NCI-H146 (cell line): ENCODE results near the gene RNF157.
A peak's percentile ranks its signal among the peaks of the same experiment; 100 is the strongest.

ENCODE experiments used
- DNase-seq: peaks from one replicate; lab custom pipeline; 2025; lab: John Stamatoyannopoulos, UW

RNF157 gene

DNA sequence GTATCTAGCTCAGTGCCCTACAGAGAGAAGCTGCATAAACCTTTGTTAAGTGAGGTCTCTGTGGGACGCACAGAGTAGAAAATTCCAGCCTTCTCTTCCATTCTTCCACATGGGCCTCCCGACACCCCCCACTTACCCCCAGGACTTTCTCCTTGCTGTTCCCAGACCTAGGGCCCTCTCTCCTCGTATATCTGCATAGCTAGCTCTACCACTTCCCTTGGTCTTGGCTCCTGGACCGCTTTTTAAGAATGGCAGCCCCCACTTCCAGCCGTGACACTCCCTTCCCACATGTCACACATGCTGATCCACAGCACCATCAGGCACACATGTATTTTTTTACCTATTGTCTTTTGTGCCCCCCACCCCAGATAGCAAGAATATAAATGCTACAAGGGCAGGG, 82.5 kb downstream of the RNF157 start:
- DNase-seq = no peak

DNA sequence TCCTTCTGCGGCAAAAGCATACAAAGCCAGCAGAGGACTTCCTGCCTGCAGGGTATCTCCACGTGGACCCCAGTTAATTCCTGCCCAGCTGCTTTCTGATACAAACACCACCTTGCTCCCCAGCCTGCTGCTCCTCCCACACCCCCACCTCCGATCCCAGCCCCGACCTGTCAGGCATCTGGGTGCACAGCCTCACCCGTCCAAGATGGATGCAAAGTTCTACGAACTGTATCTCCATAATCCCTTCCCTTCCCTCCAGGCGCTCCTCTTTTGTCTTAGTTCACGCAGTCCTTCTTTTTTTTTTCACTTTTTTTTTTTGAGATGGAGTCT, 83.7 kb downstream of the RNF157 start:
- no peak for DNase-seq

DNA sequence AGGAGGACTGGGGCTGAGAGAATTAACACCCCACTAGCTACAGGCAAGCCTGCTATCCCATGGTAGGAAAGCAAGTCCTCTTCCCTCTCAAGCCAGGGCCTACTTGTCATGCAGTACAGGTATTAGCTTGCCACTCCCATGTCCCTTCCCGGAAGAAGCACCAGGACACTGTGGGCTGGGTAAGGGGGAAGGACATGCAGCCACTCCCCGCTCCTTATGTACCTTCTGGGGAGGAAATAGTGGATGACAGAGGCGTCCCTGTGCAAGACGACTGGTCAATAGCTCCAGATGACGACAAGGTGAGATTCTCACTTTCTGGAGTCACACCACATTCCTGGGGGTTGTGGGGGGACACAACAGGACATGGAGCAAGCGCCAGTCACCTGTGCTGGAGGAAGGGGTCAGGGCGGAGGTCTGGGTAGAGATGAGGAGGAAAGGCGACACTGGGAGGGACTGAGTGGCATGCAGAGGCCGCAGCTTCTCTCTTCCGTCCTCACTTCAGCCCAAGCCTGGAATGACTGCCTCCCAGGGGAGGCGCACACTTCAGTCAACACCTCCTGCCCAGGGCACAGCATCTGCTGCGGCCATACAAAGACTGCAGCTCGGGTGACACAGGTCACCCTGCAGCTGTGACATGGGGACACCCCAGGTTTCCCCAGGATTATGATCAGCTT, 84.2 kb downstream of the RNF157 start:
- DNase-seq = peak; percentile 28

DNA sequence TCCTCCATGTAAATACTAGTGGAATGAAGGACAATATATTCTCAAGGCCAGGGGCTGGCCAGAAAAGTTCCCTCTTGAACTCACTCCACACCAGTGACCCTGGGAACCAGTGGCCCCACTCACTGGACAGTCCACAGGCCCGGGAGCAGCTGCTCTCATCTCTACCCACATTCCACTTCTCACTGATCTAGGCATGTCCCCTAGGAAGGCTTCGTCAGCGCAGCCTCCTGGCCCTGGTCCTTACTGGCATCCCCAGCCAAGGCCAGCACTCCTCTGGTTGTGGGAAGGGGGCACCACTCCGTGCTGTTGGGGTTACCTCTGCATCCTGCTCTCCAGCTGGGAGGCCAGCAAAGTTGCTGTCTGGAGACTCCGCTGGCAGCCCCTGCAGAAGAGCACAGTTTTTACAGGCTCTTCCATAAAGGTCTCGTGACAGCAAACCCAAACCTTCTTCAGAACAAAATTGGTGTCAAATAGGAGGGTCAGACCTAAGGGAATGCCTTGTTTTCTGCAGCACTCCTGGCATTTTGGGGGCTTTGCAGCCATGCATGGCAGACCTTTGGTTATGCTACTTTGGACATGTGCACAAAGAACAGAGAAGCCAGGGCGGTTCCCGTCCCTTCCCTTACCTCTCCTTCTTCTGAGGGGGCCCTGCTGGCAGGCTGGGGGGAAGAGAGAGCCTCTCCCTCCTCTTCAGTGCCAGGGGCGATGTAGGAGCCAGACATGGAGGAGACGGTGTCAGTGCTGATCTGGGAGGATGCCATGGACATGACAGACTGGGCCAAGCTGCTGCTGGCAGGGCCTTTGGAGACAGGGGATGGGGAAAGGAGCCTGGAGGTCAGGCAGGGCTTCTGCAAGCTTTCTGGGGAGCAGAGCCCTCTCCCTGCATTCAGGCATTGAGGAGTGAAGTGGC, 85.1 kb downstream of the RNF157 start:
- DNase-seq = no peak

DNA sequence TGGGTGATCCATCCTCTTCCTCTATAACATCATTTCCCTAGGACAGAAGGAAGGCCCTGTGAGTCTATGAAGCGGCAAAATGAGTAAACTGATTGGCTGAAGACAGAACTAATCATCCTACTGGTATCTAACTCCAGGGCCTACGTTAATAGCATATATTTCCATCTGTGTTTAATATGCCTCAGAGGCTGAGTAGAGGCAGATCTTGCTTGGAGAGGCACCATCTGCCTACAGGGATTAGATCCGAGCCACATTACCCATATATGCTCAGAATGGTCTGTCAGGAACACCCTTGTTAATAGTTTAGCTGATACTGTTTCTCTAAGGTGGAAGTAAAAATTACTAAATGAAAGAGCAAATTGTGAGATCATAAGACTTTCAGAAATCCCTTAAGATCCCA, 86.0 kb downstream of the RNF157 start:
- no peak for DNase-seq

DNA sequence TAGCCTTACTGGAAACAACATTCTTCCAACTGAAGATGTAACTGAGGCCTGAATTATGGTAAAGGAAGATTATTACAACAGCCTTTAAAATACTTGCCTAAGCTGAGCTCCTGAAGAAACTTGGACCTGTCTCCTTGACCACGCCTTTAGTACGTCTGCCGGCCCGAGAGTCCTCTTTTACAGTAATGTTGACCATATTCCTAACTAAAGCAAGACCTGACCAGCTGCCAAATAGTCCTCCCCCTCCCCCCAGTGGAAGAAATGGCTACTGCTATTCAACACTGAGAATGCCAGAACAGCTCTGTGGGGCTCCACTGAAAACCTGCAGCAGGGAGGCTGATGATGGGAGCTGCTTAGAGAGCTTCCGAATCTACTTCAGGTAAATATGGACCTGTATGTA, 86.7 kb downstream of the RNF157 start:
- DNase-seq = no peak

DNA sequence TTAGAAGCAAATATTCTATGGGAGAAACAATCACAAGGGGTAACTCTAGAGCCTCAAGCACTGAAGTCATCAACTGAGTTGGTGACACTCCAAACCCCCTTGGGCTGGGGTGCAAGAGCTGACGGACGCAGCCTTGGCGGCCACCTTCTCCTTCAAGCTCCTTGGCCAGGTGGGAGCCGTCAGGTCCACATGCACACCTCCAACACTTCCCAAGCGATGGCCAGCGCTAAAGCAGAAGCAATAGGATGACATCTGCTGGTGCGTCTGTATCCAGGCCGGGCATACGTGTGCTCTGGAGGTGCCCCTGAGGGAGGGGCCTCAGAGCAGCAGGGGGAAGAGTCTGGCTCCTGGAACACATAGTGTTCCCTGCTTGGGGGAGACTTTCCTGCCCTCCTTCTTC, 87.1 kb downstream of the RNF157 start:
- no peak for DNase-seq

DNA sequence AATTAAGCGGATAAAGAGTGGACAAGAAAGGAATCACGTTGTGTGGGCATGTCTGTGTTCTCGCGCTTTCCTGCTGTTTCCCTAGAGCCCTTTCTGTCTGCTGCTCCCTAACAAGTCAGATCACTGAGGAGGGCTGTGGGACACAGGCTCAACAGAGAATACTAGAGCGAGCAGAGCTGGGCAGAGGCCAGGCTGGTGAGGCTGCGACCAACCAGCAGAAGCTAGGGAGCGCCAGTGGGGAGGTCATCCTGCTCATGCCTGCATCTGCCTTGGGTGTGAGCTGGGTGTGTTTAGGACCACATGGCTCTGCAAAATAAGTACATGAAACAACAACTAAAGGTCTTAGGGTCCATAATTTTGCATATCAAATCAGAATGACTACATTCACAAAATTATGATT, 87.7 kb downstream of the RNF157 start:
- DNase-seq = no peak

DNA sequence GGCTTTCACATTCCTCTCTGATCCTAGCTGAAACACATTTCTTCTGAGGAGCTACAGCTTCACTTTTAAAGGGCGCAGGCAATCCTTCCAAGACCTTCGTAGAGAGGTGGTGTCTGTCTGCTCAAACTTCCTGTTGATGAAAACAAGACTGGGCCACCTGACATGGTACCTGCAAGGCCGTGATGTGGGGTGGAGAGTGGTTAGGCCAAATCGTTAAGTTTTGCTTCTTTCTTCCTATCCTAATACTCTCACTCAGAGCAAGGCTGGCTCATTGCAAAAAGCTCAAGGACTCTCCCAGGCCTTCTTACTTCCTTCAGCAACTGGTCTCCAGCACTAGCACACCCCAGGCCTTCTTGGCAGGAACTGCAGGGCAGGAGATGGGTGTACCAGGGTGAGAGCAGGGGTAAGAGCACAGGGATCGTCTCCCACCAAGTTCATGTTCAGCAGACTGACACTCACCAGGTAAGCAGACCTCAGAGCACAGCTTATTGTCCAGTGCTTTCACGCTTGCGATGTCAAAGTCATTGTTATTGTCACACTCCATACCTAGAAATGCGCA, 88.3 kb downstream of the RNF157 start:
- no peak for DNase-seq

DNA sequence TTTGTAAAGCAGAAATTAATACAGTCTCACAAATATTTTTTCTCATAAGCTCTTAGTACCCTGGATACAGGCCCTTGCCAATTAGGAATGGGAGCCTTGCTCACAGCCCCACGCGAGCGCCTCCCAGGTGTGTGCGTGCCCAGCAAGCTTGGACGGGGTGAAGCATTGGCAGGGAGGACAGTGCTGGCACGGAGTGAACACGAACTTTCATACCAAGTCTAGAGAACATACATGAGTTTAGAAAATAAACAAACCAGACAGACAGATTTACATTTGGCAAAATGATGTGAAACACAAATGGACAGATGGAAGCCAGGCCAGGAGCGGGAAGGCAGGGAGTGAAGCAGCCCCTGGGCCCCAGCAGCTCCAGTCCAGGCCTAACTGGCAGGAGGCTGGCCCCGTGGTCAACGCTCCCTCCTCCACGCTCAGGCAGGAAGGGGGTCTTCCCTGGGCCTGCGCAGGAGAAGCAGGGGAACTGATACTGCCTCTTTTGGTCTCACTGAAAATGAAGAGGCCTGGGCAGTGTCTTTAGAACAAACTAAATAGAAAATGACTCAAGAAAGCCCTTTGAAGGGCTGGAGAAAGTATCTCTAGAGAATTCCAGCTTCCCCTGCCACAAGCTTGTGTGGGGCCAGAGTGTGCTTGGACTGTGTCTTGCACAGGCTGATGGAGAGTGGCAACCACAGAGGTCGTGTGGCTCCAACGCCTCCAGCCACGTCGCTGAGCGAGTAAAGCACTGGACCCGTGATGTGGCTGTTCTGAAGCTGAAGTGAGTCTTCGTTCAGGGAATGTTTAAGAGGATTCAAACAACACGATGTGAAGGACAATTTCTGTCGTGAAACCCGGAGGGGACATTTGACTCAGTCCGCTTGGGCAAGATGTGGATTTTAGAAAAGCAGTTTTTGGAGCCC, 89.3 kb downstream of the RNF157 start:
- no peak for DNase-seq

DNA sequence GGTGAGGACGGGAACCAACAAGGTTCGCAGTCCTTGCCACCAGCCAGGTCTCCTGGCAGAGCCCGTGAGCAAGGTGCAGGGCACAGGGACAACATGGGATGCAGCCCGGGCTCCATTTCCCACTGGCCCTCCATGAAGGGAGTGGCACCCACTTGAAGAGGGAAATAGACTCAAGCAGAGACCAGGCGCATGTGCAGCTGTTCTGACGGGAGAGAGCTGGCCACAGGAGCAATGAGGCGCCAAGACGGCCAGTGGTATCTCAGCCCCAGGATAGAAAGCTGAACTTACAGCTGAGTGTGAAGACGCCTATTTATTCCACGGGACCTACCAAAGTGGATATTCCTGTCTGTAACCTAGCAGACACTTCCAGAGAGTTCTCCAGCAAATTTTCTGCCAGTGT, 91.1 kb downstream of the RNF157 start:
- DNase-seq = no peak

DNA sequence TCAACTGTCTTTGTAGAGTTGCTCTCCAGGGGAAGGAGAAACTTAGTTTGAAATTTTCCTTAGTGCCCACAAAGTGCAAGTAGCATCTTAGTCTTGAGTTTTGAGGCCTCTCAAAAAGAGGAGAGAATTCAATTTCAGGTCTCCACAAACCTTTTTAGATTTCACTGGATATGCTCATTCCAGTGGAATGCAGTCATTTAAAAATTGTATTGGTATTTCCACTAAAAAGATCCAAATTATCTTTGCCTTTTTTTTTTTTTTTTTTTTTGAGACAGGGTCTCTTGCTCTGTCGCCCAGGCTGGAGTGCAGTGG, 92.3 kb downstream of the RNF157 start:
- no peak for DNase-seq

DNA sequence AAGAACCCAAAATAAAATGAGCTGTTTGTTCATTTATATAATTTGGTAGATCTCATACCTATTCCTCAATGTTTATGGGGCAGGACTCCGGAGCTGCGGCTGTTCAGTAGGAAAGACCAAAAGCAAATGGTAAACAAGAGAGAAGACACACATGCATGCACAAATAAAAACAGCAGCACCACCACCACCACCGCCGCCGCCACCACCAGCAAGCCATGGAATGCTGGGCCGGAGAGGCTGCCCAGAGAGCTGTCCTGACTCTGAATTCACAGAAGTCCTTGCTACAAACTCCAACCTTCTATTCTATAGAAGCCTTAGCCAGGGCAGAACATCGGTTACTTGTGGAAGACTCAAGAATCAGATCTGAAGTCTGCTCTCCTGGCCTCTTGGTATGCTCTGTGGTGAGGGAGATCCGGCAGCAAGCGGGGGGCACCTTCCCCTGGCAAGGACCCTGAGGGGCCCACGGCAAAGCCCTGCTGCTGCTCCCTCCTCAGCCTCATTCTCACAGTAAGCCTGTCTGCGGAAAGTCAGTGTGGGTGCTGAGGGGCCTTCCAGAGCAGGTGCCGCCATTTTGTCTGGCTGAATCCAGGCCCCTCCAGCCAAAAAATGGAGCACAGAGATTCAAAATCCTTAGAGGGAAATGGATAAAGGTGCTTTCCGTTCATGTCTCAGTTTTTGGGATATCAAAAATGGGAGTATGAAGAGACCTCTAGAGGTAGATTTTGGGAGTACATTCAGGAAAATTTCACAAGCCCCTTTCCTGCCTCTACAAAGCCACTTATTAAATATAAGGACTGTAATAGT, 92.9 kb downstream of the RNF157 start:
- peak; percentile 20 for DNase-seq

DNA sequence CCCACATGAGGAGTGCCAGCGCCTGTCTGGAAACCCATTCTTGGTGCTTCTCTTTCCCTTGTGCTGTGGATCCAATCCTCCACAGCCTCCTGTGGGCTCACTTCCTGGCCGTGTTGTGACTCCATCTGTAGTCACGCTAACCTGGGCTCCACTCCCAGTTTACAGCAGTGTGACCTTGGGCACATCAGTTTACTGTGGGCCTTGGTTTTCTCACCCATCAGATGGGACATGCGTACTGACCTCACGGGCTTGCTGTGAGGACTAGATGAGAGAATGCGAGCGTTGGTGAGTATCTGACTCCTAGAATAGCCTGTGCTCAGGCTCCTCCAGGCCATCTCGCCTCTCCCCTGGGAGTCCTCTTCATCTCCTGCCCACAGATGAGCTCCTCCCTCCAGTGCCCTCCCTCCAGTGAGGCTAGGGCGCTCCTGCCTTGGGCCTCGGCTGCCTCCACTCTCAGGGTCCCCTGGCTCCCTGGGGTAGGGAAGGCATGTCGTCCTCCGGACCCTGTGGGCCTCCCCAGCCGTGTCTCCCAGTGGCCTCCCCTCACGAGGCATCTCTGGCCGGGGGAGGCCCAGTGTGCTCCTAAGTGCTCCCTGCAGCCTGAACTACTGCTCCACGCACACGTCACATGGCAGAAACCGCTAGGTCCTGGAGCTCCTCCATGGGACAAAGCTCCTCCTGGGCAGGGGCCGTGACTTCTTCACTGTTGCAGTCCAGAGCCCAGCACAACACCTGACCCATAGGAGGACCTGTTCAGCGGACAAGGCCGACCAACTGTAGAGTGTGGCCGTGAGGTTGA, 94.0 kb downstream of the RNF157 start:
- DNase-seq = no peak

DNA sequence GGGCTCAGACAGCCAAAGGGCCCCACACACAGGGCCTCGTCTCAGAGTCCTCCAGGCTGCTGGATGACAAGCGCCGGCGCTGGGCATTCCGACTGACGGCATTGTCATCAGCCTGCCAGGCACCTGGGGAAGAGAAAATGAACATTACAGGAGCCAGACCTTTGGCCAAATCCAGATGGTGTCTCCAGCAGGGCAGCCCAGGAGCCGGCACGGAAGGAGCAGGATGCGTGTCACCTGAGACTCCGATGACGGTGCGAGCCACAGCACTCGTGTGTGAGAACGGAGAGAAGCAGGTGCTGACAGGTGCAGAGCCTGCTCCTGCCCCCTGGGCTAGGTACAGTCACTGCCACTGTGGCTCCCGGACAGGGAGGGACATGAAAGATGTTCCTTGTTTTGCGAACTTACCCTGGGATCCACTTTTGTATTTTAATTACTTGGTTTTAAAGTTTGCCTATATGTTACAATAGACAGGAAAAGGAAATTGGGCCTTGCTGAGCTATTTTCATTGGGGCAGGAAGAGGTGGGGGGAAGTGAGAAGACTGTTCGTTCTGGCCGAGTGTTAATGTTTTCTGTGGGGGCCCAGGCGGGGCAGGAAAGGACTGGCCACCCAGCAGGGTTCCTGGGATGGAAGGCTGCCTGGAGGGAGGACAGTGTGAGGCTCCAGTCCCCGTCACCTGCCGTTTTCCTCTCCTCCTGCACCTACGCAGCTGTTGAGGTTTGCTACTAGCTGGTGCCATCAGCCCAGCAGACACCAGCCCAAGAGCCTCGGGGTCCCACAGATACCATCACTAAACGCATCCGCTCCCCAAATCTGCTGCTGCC, 94.9 kb downstream of the RNF157 start:
- DNase-seq = peak; percentile 85

DNA sequence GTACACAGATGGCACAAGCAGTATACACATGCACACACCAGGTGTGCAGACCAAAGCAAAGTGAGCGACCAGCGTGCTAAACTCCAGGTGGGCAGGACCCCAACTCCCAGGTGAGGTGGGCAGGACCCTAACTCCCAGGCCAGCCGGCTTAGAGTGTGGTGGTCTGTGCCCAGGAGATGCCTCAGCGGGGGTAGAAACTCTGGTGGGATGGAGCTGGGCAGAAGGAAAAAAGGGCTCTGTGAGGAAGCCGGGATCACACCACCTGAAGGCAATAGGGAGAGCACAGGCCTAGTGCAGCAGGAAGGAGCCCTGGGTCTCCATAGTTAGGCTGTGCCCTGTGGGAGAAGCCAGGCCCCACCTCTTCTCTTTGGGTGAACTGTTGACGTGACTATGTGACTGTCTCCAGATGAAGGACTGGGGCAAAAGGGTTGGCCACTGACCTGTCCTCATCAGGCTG, 97.7 kb downstream of the RNF157 start:
- no peak for DNase-seq

DNA sequence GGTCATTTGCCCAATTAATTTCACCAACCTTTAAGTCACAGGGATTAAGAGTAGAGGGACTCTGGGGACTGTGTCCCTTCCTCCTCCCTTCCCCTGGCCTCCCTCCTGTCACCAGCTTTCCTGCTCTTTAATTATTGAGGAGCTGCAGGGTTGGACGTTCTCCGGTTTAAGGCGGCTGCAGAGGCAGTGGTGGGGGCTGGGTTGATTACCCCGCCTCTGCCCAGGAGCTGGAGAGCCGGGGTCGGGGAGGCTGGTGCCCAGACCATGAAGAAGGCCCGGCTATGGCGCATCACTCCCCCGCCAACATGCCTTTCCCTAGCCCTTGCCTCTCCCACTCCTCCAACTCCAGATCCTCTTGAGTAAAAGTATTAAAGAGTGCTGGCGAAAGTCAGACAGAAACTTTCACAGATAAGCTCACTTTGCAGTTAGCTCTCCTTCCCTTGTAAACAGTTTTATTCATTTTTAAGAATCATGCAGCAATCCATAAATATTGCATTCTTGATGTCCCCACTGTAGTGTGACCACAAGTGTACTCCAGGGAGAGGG, 98.2 kb downstream of the RNF157 start:
- DNase-seq = no peak

DNA sequence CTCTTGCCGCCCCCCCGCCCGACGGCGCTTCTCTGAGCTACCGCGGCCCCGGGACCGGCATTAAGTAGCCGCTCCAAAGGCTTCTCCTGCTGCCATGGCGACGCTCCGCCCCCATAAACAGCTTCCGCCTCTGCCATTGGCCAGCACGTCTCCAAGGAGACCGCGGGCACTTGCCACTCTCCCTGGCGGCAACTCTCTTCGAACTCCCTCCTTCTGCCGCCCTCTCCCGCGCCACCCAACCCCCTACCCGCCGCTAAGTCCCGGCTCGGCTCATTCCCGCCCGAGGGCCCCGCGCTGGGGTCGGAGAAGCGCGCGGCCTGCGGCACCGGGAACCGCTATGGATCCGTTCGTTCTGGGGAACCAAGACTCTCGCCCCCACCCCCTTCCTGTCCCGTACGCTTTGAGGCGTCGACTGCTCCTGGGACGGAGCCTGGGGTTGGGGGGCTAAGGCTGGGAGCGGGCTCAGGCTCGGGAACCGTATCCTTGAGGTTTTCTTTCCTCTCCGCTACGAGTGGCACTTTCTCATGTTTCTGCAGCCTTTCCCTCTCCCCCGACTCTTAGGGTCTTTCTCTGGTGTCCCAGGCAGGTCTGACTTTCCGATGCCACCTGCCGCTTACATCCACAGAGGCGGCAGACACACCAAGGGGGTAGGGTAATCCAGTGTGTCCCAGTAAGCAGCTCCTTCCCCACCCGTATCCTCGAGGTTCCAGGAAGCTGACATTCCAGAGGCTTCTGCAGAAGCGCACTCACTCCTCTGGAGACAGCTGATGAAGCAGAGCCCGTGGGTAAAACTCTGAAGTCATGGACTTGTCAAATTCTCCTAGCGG, 98.9 kb downstream of the RNF157 start, which contains the start of gene FOXJ1:
TSS of gene FOXJ1 (minus strand) at position 34 of the 827 bp plus-strand sequence. CDS start 850 bp downstream, outside the sequence.
- DNase-seq = peak; percentile 95
